NCI-H1092 (cell line): ENCODE data around the gene CLK4.

ENCODE experiments used
- DNase-seq: peaks from one replicate; lab custom pipeline; 2025; lab: John Stamatoyannopoulos, UW

Gene CLK4

DNA sequence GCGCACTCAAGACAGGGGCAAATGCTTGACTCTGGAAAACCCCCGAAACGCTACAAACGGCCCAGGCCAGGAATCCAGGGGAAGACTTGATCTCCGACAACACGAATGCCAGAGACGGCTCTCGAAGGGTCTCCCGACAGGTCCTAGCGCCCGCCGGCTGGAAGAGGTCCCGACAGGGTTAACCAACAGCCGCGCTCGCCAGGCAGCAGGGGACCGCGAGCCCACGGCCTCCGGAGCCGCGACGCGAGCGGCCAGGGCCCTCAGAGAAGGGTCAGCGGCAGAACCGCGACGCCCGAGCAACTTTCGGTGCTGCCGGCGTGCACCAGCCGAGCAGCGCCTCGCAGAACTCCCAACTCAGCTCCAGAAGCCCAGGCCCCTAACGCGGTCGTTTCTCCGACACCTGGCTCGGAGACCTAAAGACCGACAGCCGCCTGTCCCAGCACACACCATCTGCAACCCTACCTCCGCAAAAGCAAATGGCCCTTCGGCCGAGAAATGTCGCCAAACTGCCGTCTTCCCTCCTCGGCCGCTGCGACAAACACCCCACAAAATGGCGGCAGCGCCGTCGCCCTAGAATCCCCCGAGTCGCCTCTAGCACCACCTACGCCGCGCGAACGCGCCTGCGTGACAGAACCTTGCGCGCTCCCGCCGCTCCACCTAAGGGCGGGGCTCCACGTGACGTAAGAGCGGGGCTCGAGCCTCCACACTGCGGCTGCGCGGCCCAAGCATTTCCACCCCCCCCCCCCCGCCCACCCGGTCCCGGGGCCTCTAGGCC is at the start of gene CLK4:
CLK4 (minus strand) TSS at position 567 of the 775 bp plus-strand sequence. CDS start 3,634 bp downstream, outside the sequence.
- DNase-seq, result peak; percentile 76

DNA sequence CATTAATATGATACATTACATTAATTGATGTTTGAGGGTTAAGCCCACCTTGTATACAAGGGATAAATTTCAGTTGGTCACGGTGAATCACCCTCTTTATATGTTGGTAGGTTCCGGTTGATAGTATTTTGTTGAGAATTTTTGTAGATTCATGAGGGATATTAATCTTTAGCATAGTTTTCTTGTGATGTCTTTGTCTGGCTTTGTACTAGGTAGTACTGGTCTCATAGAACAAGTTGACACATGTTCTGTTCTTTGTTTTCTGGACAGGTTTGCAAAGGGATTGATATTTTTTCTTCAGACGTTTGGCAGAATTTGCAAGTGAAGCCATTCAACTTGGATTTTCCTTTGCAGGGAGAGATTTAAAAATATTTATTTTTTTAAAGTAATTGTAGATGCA is 49.1 kb upstream of the CLK4 start:
- no peak for DNase-seq

DNA sequence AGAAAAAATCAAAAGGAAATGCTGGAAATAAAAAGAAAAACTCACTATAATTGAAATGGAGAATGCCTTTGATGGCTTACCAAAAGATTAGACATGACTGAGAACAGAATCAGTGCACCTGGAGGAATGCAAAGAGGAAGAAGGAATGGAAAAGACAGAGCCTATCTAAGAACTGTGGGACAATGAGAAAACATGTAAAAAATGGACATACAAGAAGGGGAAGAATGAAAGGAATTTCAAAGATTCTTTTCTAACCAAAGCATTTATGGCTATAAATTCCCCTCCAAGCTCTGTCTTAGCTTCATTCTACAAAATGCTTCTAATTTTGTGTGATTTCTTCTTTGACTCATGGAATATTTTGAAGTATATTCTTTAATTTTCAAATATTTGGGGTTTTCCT is 47.5 kb upstream of the CLK4 start:
- no peak for DNase-seq

DNA sequence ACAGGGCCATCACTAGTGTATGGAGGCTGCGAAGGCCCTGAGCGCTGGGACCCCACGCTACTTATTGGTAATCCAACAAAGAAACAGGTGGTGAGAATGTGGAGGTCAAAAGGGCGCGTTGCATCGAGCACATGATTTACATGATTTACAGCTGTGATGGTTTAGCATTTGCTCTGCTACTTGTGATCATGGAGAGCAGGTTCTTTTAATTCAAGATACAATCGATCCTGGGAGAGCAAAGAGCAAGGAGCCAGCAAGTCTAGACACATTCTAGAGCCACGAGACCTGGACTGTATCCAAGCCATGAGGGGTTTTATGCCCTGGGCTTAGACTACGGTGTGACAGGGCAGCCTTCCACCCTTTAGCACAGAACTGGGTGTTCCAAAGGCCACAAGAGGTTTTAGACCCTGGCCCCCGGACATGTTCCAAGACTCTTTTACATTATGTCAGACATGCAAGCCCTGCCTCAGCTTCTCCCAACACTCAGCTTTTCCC is 47.0 kb upstream of the CLK4 start:
- DNase-seq, result no peak

DNA sequence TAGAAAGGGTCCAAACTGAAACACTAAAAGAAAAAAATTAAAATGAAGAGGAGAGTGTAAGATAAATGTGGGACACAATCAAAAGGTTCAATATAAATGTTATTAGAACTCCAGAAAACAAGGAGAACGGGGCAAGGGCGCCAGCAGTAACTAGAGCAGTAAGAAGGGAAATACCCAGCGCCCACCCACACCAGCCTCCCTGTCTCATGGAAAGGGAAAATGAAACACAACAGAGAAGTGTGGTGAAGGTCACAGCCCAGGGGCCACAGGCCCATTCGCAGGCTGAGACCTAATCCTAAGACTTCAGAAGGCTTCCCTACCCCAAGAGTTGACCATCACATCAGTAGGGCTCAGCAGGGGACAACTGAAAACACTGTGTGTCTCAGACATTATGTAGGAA is 45.8 kb upstream of the CLK4 start:
- no peak for DNase-seq

DNA sequence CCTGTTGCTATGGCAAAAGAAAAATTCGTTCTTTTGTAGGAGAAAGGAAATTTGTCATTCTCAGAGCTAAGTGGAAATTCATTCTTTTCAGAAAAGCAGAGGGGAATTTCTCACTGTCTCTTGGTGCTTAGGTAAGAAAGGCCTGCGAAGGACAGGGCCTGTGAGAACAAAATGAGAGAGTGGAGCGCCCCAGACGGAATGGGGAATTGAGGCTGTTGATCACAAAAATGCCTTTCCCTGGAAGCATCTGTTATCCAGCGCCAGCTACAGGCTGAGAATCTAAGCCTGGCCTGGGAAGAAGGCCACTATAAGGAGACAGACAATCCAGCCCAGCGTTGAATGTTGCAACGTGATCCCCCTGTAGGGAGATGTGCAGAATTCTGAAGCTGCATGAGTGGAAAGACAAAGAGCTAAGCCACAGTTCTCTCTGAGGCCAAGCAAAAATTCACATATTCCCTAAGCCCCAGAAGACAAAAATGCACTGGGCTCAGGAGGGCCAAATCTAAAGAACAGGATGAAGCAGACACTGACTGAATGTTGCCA is 44.8 kb upstream of the CLK4 start:
- no peak for DNase-seq

DNA sequence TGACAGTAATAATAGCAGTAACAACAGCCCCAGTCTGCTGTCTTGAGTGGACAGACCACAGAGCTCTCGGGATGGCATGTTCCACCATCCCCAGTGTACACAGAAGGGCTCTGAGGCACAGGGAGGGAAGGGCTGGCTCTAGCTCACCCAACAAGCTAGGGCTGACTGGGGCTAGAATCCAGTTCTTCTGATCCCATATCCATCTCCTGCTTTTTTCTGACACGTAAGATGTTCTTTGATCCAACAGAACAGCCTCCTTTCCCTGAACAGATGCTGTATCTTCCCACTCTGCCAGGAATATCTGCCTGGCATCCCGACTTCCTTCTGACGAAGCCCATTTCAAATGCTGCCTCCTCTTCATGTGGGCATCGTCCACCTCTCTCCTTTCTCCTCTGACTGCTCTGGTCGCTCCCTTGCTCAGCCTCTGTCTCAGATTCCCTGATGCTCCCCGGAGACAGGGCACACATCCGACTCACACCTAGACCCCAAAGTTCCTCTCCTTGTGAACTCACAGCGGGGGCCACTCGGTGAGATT is 43.6 kb upstream of the CLK4 start:
- no peak for DNase-seq

DNA sequence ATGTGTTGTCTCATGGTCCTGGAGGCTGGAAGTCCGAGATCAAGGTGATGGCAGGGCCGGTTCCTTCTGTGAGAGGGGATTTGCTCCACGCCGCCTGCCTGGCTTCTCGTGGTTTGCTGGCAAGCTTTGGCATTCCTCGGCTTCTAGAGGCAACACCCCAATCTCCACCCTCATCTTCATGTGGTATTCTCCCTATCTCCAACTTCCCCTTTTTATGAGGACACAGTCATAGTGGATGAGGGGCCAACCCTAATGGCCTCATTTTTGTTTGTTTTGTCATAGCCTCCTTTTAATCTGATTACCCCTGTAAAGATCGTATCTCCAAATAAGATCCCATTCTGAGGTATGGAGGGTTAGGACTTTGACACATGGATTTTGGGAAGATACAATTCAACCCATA is 41.7 kb upstream of the CLK4 start:
- DNase-seq, result no peak

DNA sequence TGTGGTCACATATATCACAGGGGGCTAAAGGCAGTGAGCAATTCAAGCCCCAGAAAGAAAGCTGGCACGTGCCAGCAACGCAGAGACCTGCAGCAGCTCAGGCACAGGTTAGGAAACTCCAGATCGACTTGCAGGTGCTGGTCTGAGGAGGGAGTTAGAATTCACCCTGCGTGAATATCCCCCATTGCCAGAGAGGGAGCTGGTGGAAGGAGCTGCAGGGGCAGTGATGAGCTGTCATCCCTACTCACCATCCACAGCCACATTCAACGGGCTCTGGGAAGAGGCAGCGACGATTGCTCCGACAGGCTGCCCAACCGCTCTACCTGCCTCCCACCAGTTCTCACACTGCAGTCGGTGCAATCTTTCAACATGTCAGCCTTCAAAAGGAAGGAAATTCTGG is 40.8 kb upstream of the CLK4 start:
- DNase-seq, result no peak

DNA sequence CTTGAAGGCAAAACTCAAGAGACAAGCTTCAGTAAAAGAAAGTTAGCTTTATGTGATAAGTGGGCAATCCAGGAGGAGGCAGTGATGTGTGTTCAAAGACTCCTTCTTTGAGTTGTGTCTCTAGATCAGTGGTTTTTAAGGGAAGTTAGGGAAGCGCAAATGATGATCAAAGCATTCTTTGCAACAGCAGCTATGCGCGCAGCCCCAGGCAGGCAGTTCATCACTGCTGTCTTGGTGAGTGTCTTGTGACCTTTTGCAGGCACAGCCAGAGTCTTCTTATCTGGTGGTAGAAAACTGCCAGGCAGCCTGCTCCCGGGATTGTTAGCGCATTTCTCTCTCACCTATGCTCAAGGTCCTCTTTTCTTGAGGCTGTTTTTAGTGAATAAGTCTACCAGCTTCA is 40.3 kb upstream of the CLK4 start:
- no peak for DNase-seq

DNA sequence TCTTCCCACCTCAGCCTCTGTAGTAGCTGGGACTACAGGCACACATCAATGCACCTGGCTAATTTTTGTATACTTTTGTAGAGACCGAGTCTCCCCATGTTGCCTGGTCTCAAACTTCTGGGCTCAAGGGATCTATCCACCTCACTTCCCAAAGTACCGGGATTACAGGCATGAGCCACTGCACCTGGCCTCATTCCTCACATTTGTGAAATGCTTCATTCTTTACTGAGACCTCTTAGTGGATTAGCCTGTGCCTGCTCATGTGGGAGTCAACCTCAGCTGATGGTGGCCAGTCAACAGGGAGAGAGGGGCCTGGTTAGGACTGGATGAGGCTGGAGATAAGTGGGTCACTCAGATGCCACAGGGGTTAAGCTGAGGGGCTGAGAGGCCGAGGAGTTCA is 37.3 kb upstream of the CLK4 start:
- DNase-seq, result no peak

DNA sequence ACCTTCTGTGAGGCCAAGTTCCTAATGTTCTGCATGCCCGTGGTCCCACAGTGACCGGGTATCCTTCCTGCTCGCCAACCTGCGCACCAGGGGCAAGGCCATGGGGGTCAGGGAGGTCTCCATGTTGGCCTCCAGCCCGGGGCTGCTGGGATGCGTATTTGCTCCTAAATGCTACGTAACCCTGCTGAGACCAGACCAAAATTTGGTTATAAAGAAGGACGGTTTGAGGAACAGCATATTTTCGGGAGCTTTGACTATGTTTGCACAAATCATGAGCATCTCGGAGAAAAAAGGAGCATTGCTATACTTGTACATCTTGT is 35.7 kb upstream of the CLK4 start:
- DNase-seq, result no peak

DNA sequence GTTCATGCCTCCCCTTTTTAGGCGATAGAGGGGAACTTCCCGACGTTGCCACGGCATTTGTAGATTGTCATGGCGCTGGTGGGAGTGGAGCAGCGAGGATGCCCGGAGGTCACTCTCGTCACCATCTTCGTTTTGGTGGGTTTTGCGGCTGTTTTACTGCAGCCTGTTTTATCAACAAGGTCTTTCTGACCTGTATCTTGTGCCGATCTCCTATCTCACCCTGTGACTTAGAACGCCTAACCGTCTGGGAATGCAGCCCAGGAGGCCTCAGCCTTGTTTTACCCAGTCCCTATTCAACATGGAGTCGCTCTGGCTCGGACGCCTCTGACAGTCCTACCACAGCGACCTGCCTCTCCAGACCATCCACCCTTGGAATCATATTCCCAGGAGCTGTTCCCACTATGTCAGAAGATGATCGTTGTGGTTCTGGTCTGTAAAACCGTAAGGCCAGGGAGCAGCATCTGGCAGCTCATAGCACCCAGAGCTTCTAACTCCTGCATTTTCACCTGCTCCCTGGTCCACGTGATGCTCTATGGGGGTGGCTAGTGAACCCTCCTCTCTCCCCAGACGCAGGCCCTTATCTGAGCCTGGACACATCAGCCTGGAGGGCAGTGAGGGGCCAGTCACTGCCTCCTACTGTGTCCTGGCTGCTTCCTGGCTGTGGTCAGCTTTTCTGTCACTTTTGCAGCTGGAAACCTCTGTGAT is 35.1 kb upstream of the CLK4 start:
- no peak for DNase-seq

DNA sequence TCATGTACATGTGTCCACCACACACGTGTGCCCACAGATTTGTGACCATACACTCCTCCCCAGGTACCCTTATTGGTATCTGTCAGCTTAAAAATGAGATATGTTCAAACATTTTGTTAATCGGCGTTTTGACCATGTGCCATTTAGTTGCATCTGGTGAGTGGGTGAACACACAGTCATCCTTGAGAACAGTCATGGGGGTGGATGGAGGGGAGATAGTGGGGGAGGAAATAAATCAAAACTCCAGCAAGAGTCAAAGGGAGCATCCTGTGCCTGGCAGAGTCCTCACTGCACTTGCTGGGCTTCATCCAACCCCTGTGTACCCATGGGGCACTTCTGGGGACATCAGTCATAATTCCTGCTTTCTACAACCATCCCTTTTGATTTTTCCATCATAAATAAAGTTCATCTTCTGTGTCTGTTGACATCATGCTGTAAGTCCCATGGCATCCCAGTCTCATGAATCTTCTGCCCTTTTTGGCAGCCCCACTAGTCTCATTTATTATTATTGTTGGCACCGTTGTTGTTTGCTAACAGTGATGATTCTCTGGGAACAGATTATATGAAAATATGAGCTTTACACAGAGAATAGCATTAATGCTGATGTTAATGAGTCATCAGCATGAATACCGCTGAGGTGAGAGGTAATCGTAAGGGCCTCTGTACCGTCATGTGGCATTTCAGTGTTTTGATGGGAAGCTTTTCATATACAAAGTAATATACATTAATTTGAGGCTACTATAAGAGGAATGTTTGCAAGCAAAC is 24.4 kb upstream of the CLK4 start:
- DNase-seq, result no peak

DNA sequence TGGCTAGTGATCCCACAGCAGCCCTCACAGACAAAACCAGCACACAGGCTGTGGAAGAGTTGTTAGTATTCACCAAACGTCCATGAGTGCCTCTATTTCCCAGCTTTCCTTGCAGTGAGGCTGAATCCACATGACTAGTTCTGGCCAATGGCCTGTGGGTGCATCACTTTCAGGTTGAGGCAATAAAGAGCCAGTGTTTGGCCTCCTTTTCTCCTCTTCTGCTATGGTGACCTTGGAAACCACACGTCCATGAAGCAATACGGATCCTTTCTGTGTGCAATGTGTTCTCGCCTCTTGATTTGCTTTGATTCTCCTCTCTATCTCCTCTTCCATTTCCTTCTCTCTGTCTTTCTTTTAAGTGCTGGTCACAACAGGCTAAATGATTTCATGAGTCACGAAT is 23.4 kb upstream of the CLK4 start:
- DNase-seq, result no peak

DNA sequence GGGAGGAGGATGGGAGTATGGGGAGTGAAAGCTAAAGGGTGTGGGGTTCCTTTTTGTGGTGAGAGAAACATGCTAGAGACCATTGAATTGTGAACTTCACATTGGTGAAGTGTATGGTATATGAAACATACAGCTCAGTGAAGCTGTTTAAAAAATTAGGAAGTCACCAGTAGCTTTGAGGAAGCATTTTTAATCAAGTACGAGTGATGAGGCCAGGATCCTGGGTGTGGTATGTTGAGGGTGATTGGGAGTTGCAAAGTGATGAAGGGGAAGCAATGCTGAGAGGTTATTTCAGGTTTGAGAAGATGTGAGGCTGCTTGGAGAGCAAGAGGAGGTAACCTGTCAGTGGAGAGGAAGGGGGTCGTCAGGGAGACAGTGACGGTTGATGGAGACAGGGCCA is 22.7 kb upstream of the CLK4 start:
- no peak for DNase-seq

DNA sequence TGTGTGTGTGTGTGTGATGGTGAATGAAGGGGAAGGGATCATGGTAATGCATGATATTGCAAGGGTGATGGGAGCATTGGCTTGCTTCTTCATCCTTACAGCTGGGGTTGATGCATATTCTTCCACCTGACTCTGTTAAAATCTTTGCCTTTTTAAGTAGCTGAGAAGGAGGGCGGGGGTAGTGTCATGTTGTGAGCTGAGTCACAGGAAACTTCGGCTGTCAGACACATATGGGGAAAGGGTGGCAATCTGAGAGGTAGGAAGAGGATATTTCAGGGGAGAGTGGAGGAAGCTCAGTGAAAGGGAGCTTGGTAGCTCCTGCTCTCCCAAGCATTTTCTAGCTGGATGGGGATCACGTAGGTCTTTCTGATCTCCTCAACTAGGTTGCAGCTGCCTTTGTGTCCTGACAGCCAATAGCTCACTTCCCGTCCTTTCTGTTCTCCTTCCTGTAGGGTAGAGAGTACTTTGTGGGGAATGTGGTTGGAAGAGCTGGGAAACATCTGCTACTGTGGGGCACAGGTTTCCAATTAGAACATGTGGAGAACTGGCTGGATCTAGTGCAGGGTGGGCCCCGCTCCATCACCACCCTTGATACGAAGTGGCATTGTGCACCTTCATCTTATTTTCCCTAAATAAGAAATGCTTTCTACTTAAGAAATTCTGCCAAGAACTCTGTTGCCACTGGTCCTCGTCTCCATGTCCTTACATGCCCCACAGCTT is 18.1 kb upstream of the CLK4 start:
- no peak for DNase-seq

DNA sequence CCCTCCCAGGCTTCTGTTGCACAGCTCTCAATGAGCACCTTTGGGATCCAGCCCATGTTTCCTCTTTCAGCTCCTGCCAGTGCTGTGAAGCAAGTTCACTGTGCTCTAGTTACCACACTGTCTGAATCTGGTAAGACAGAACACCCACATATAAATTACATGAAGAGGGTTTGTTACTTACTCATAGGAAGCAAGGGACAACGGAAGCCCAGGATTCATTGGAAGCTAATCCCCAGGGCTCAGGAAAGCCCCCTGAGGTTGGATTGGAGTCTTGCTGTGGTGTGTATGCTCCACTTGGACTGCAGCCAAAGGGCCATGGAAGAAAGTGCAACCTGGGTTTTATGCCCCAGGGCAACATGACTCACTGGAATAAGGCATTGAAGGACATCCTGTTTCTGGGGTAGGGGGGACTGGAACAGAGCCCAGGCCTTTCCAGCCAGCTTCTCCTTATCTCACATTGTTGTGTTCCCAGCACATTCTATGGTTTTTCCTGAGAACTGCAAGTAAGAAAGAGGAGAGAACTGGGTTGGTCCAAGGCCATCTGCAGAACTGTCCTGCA is 15.6 kb upstream of the CLK4 start:
- DNase-seq, result no peak

DNA sequence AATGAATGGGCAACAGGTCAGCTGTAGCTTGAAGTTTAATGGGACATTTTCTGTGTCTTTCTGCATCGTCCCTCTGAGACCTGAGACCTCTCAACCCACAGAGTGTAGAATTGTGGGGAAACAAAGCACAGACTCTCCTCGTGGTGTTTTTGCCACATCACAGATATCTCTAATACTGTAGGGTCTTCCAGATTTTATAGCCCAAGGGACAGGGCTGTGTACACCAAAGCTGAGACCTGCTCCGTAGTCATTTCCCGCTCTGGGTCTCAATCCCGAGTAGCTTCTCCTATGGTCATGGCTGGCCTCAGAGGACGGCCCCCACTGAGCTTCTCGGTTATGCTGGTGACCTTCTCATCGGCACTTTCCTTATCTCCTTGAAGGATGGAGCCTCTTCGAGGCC is 14.9 kb upstream of the CLK4 start:
- no peak for DNase-seq

DNA sequence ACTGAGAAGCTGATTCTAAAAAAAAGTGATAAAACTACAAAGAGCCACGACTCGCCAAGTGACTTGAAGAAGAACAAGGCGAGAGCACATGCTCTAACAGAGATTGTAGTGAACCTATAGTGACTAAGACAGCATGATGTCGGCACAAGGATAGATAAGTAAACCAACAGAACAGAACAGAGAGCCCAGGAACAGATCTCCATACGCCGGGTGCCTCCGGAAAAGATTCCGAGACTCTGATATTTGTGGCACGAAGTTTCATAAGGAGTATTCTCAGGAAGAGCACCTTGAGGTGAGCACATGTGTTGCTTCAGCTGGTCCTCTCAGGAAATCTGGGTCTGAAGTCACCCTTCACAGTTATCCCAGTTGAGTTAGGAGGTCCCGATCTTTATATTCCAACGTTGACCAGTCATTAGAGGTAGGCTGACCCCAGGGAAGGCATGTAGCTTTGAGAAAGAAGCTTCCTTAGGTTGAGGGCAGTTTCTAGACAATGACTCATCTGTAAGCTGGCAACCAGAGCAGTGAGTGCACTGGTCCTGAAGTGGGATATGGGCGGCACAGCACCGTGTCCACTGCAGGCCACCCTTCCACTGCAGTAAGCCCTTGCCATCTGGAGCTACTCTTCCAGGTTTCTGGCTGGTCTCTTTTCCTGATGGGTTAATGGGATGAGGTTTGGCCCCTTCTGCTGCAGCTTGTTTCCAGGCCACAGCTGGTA is 13.6 kb upstream of the CLK4 start:
- DNase-seq, result no peak
